GM19438 (cell line): ENCODE data around the gene DEFB123.

Experiments used
- ATAC-seq: cut with Tn5 transposase; IDR thresholded peaks from one replicate; pipeline ENCODE4 v1.9.1; 2021; ENCODE audit warnings: low read depth; ENCODE audit not compliant: unreplicated experiment

Gene DEFB123

DNA sequence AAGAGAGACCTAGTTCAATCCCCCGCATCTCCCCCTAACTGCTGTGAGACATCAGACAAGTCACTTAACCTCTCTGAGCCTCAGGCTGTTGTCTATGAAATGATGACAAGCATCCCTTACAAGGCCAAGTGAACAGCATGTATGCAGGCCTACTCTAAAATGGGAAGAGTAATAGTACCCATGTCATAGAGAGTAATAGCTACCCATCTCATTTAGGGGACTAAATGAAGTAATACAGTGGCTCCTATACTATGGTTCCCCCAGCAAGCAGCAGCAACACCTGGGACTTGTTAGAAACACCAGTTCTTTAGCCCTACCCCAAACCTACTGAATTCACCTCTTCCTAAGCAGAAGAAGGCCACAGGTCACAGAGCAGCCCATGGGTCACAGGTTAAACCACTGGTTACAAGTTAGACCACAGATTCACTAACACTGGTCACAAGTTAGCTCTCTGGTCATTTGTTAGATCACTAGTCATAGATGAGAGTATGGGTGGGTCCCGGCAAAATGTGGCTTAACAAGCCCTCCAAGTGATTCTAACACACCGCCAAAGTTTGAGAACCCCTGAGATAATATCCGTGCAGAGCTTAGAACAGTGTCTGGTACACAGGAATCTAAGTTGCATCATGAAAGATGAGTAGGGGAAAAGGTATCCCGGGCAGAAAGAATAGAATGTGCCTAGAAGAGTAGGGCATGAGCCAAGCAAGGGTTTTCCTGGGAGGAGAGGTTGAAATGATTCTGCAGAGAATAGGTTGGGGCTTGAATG lies 33.1 kb downstream of the DEFB123 start:
- ATAC-seq: no peak

- ATAC-seq: peak; percentile 56
Measured at GRCh38 chr20:31474097-31474436, 33.6 kb downstream of the DEFB123 start.

- ATAC-seq: no peak
Measured at GRCh38 chr20:31474758-31475427, 34.5 kb downstream of the DEFB123 start, which contains the start of the genes DEFB124 and REM1. Gene DEFB124 (minus strand): TSS chr20:31475127. CDS start chr20:31473013, 2,114 bp downstream. Gene REM1 (plus strand): TSS chr20:31475288. CDS start chr20:31476446, 1,158 bp downstream.

DNA sequence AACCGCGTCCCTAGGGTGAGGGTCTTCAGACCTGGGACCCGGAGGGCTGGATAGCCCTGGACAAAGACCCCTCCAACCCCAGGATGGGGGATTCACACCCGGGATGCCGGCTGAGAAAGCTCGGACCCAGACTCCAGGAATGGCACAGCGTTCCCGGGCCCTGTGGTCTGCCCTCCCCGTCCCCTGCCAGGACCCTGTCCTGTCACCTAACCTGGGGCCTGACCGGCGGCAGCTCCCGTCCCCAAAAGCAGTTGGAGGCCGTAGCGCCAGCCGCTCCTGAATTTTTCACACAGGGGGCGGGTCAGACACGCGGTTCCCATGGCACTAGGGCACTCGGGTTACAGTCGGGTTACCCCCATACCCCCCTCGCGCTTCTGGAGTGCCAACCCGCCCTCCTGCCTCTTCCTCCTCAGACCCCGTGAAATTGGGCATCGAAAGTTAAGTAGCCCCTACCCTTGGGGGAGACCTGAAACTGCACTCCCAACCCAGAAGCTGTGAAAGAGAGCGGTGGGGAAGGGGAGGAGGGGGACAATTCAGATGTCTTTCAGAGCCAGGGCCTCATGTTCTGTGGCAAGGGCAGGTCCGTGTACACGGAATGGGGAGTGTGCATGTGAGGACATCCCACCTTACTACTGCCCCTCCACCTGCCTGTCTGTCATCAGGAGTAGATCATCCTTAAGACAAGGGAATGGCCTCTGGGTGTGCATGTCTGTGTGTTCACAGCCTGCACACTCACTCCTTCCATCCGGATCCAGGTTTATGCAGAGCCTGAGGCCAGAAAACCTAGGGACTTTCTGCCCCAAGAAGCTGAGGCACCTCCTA lies 35.3 kb downstream of the DEFB123 start:
- ATAC-seq: no peak

DNA sequence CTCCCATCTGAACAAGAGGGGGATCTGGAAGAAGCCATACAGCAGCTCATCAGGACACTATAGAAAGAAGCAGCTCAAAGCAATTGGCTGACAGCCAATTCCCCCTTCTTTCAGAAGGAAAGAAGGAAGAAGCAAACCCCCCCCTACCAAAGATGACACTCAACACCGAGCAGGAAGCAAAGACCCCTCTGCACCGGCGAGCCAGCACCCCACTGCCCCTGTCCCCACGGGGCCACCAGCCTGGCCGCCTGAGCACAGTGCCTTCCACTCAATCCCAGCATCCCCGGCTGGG lies 35.8 kb downstream of the DEFB123 start:
- ATAC-seq: no peak

DNA sequence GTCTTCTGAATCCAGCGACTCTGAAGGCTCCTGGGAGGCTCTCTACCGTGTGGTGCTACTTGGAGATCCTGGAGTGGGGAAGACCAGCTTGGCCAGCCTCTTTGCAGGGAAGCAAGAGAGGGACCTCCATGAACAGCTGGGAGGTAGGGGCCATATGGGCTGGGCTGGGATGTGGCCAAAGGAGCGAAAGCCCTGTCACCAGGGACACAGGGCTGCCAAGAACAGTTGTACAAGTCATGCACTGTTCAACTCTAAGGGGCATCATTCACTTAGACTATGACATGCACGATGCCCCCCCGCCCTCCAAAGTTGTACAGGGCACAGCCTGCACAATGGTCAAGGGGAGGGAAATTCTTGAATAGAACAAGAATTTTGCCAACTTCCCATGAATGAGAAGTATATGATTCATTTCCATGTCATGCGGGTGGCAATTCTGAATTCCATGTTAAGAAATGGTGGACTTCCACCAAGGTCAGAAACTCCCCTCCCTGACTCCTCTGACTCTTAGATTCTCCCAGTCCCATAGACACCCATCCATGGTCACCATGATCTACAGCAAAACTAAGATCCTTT lies 36.3 kb downstream of the DEFB123 start:
- no peak for ATAC-seq

- ATAC-seq: no peak
Measured at GRCh38 chr20:31484001-31484400, 43.6 kb downstream of the DEFB123 start.

DNA sequence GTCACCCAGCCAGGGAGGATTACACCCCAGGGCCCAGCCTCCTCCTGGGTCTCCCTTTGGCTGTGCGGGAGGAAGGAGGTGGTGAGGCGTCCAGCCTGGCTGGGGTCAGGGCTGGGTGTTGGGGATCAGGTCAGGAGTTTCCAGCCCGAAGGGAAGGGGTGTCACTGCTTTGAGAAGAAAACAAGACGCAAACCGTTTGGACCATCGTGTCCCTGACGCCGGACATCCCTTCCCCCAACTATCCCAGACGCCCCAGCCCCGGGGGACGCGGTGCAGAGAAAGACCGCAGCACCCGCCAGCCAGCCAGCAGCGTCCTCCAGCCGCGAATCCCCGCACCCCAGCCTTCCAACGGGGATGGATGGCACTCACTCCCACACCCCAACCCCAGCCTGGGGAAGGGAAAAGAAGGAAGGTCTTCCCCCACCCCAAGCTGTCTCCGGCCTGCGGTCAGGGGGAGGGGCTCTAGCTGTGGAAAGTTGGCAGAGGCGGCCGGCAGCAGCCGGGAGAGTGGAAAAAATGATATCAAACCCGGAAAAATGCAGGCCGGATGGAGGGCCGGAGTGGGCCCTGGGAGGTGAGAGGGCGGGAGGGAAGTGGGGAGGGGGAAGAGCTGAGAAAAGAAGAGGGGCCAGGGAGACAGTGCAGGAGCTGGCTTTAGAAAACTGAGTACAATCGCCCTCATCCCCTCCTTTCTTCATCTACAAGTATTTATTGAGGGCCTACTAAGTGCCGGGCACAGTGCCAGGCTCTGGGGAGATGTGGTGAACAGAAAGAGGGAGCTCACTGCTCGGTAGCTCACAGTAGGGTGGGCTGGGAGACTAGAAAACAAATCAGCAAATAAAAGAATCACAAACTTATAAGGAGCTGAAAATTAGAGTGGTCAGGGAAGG lies 45.3 kb downstream of the DEFB123 start:
- ATAC-seq: no peak

GRCh38 chr20:31488115-31488514 lies 47.7 kb downstream of the DEFB123 start:
- ATAC-seq: no peak

DNA sequence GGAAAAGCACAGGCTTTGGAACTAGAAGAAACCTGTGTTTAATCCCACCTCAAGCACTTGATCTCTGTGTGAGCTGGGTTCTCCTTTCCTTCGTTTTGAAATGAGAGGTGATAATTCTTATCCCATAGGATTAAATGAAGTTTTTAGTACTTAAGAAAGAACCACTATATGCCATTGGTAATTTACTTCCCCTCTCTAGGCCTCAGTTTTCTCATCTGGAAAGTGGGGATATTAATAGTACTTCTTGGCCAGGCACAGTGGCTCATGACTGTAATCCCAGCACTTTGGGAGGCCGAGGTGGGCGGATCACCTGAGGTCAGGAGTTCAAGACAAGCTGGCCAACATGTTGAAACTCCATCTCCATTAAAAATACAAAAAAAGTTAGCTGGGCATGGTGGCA lies 48.7 kb downstream of the DEFB123 start:
- no peak for ATAC-seq

DNA sequence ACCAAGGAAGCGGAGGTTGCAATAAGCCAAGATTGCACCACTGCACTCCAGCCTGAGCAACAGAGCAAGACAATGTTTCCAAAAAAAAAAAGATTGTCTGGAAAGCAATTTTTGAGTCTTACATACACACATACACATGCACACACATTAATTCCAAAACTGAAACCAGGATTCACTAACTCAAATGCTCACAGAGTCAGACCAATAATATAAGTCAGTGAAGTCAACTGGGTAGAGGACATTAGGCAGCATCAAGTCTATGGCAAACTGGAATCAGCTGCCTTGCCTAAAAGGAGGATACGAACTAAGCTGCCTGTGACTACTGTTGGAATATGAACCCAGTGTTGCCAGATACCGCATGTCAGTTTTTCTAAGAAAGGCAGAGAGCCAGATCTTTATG lies 50.3 kb downstream of the DEFB123 start:
- ATAC-seq: no peak

GRCh38 chr20:31494131-31494530 lies 53.7 kb downstream of the DEFB123 start:
- ATAC-seq: no peak

DNA sequence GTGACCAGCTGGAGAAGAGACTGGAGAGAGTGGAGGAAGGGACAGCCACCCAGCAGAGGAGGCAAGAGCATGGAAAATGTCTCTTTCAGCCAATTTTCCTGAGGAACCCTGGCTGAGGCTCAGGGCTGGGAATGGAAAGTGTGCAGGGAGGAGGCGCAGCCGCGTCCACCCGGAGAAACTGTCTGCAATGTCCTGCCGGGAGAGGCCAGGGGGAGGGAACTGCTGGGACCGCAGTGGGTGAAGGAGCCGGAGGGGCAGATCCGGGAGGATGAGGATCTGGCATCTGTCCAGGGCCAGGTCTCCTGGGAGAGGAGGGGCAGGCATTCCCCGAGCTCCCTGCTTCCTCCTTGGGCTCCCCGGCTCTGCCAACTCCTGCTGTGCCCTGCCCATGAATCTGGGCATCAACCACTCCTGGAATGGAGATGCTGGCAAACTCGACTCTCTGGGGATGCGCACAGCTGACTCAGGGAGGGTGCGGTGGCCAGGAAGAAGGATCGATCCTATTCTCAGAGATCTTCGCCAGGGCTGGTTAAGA lies 56.4 kb downstream of the DEFB123 start:
- no peak for ATAC-seq

DNA sequence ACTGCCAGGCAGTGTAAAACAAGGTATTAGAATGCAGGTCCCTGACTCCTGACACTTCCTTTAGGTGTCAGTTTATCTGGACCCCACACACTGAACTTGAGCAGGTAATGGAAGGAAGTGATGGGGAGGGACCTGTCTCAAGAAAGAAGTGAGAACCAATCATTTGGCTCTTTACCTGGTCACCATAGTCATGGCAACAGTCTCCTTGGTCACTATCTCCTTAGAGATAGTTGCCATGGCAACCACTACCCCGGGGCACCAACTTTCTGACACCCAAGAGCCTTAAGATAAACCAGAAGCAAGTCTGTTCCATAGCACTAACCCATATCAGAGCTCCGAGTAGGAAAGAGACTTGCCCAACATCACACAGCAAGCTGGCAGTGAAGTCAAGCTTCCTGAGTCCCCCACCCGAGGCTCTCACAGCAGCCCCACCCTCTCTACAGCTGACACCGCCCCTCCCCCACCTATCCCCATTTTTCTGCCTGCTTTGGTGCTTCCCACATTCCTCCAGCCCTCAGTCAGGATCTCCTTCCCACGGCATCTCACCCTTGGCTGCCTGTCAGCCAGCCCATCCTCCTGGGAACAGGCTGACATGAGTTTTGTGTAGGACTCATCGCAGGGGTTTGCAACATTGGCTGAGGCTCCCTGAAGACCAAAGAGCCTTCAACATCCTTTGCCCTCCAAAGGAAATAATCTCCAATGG lies 57.6 kb downstream of the DEFB123 start:
- no peak for ATAC-seq
